LNCaP clone FGC (cell line): ENCODE results near the gene TCEAL1.

ENCODE experiments used
- DNase-seq: peaks from one replicate; pipeline ENCODE4 v3.0.0-alpha.2; 2011; ENCODE audit warnings: low read depth
- H3K4me3 ChIP-seq: 2 replicates; pipeline ENCODE4 v1.5.1; 2011; ENCODE audit warnings: mild to moderate bottlenecking, low read depth, low read length, control low read depth
- TF ChIP-seq, protein P1 (sequence below): IDR thresholded peaks from 2 replicates; pipeline ENCODE4 v1.5.1; 2012; ENCODE audit warnings: mild to moderate bottlenecking; ENCODE audit not compliant: control insufficient read depth, insufficient read depth; ENCODE audit errors: extremely low read depth

TCEAL1 gene

DNA sequence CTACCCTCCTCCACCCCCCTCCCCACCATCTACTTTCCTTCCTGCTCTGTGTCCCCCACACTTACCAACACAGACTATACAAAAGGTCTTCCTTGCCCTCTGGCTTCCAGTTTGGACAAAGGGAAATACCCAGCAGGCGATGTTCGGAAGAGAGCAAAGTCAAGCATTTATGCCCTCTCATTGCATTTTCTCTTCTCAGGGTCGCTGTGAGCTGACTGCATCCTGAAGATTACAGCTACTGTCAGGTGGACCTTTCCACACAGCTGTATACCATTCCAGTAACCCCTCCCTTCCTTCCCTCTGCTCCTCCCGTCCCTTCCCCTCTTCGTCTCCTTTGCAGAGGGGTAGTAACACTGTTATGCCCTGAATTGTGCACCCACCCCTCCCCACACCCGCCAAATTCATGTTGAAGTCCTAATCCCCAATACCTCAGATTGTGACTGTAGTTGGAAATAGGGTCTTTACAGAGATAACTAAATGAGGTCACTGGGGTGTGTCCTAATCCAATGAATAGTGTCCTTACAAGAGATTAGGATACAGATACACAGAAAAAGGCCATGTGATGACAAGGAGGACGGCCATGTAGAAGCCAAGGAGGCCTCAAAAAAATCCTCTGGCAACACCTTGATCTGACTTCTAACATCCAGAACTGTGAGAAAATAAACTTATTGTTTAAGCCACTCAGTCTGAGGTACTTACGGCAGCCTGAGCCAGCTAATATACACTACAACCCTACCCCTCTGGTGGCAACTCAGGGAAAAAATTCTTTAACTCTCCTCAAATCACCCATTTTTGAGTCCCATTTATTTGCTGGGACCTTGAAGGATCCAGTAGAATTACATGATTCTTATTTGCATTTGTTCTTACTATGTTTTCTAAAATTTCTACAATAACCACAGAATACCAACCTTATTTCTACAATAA lies 46.0 kb downstream of the TCEAL1 start:
- TF ChIP-seq, protein P1, sequence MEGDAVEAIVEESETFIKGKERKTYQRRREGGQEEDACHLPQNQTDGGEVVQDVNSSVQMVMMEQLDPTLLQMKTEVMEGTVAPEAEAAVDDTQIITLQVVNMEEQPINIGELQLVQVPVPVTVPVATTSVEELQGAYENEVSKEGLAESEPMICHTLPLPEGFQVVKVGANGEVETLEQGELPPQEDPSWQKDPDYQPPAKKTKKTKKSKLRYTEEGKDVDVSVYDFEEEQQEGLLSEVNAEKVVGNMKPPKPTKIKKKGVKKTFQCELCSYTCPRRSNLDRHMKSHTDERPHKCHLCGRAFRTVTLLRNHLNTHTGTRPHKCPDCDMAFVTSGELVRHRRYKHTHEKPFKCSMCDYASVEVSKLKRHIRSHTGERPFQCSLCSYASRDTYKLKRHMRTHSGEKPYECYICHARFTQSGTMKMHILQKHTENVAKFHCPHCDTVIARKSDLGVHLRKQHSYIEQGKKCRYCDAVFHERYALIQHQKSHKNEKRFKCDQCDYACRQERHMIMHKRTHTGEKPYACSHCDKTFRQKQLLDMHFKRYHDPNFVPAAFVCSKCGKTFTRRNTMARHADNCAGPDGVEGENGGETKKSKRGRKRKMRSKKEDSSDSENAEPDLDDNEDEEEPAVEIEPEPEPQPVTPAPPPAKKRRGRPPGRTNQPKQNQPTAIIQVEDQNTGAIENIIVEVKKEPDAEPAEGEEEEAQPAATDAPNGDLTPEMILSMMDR, result 0 out of 2 replicates have a peak, but pooled peaks have one; percentile 6
- no peak overlapping the region for H3K4me3 ChIP-seq
- no peak for DNase-seq

DNA sequence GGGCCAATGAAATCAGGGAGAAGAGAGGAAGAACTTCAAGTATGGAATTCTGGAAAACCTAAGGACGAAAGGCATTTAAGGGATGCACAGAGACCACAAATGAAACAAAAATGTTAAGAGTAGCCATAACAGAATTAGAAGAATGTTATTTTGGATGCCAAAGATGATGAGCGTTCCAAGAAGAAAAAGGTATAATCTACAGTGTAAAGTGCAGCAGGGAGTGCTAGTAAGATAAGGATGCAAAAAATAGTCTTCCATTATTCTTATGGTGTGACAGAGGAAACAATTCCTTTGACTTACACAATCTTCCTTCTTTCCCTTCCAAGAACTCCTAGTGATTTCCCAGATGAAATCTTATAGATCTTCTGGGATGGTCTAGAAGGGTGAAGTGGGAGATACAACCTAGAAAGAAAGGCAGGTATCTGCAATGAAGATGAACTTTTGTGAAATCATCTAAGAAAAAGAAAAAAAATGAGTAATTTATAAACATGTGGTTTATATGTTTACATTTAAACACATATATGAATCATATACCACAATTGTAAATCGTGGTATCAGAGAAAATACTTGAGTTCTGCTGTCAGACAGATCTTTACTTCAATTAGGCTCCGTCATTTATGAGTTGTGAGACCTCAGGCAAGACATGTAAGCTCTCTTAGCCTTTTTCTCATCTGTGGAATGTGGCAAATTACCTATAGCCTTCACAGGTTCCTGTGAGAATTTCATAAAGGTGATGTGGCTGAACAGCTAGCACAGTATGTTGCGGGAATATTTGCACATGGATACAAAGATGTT lies 49.6 kb downstream of the TCEAL1 start:
- TF ChIP-seq, protein P1, result no peak
- no peak overlapping the region for H3K4me3 ChIP-seq
- no peak for DNase-seq
